ENCODE data around the gene SLC10A6. TPM values are rescaled to one million over a fixed set of nuclear protein-coding genes. Genes with fewer than 3 reads are reported as not detected.

SLC10A6 gene
- total and polyA plus RNA-seq, 4 donors, result 0.05 to 0.25 TPM; not detected in 2

DNA sequence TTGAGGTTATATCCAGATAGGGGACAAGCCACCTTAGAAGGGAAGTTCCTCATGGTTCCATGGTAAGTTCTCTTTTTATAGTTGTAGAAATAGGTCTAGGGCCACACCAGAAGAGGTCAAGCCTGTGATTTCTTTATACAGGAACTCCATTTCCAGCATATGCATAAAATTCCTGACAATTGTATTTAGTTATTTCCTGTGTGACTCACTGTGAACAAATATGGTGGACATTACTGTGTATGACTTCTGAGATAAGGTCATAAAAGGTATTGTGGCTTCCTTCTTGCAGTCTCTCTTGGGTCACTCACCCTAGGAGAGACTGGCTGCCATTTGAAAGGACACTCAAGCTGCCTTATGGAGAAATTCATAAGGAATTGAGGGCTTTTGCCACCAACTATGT lies 45.3 kb upstream of the SLC10A6 start:
- Histone ChIP-seq H3K4me1 (ENCODE audit: control insufficient read depth in 4 of 4, insufficient read depth in 4 of 4, low read length in 3 of 4) (peaks cover 0 to 14% (median 9%) of the 10 kb centered on the region in 4 donors), H3K27me3 (ENCODE audit: control insufficient read depth in 4 of 4, insufficient read depth in 4 of 4, low read length in 3 of 4) (no peaks in the 10 kb centered on the region), H3K27ac (ENCODE audit: low read depth in 1 of 2, low read length in 2 of 2) (no peak overlapping the region), H3K36me3 (ENCODE audit: control insufficient read depth in 4 of 4, insufficient read depth in 3 of 4, low read depth in 1 of 4, low read length in 3 of 4) (no peaks in the 10 kb centered on the region), H3K9me3 (ENCODE audit: control insufficient read depth in 4 of 4, low read length in 3 of 4) (no peaks in the 10 kb centered on the region), H3K9ac (ENCODE audit: low read depth in 1 of 2, low read length in 2 of 2) (no peak overlapping the region), H3K4me3 (ENCODE audit: low read depth in 1 of 3, low read length in 3 of 3) (no peak overlapping the region)
- DNase-seq (ENCODE audit: low spot score), result no peak
- TF ChIP-seq EGR1 (IDR thresholded peaks at IDR 0.05; ENCODE audit: low read depth in 2 of 2) (no peak), NR2F2 (IDR thresholded peaks at IDR 0.05) (no peak), HNF4G (IDR thresholded peaks at IDR 0.05) (no peak), SP1 (IDR thresholded peaks at IDR 0.05) (no peak), YY1 (IDR thresholded peaks at IDR 0.05) (no peak), RAD21 (IDR thresholded peaks at IDR 0.05) (no peak), JUND (IDR thresholded peaks at IDR 0.05) (no peak), RXRA (IDR thresholded peaks at IDR 0.05) (no peak)
- TF ChIP-seq, protein P1, sequence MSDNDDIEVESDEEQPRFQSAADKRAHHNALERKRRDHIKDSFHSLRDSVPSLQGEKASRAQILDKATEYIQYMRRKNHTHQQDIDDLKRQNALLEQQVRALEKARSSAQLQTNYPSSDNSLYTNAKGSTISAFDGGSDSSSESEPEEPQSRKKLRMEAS (IDR thresholded peaks at IDR 0.05), result no peak
- TF ChIP-seq, protein P2, sequence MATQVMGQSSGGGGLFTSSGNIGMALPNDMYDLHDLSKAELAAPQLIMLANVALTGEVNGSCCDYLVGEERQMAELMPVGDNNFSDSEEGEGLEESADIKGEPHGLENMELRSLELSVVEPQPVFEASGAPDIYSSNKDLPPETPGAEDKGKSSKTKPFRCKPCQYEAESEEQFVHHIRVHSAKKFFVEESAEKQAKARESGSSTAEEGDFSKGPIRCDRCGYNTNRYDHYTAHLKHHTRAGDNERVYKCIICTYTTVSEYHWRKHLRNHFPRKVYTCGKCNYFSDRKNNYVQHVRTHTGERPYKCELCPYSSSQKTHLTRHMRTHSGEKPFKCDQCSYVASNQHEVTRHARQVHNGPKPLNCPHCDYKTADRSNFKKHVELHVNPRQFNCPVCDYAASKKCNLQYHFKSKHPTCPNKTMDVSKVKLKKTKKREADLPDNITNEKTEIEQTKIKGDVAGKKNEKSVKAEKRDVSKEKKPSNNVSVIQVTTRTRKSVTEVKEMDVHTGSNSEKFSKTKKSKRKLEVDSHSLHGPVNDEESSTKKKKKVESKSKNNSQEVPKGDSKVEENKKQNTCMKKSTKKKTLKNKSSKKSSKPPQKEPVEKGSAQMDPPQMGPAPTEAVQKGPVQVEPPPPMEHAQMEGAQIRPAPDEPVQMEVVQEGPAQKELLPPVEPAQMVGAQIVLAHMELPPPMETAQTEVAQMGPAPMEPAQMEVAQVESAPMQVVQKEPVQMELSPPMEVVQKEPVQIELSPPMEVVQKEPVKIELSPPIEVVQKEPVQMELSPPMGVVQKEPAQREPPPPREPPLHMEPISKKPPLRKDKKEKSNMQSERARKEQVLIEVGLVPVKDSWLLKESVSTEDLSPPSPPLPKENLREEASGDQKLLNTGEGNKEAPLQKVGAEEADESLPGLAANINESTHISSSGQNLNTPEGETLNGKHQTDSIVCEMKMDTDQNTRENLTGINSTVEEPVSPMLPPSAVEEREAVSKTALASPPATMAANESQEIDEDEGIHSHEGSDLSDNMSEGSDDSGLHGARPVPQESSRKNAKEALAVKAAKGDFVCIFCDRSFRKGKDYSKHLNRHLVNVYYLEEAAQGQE (IDR thresholded peaks at IDR 0.05), result no peak

- Histone ChIP-seq H3K4me3 (ENCODE audit: low read depth in 1 of 3, low read length in 3 of 3) (no peak overlapping the region), H3K9ac (ENCODE audit: low read depth in 1 of 2, low read length in 2 of 2) (no peak overlapping the region), H3K27ac (ENCODE audit: low read depth in 1 of 2, low read length in 2 of 2) (no peak overlapping the region)
Observed at GRCh38 chr4:86893136-86893535, 44.0 kb upstream of the SLC10A6 start.

More at GRCh38 chr4:86893136-86893535, 44.0 kb upstream of the SLC10A6 start:
- TF ChIP-seq, protein P1 (IDR thresholded peaks at IDR 0.05), result no peak
- no peak for TF ChIP-seq RAD21 (IDR thresholded peaks at IDR 0.05)
- TF ChIP-seq, protein P2 (IDR thresholded peaks at IDR 0.05), result no peak
- TF ChIP-seq, protein P3, sequence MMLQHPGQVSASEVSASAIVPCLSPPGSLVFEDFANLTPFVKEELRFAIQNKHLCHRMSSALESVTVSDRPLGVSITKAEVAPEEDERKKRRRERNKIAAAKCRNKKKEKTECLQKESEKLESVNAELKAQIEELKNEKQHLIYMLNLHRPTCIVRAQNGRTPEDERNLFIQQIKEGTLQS (IDR thresholded peaks at IDR 0.05), result no peak
- no peak for TF ChIP-seq SP1 (IDR thresholded peaks at IDR 0.05)
- no peak for TF ChIP-seq RXRA (IDR thresholded peaks at IDR 0.05)
- no peak for TF ChIP-seq TAF1 (conservative IDR thresholded peaks at IDR 0.05)
- no peak for TF ChIP-seq HNF4A (conservative IDR thresholded peaks at IDR 0.05)
- TF ChIP-seq, protein P4, sequence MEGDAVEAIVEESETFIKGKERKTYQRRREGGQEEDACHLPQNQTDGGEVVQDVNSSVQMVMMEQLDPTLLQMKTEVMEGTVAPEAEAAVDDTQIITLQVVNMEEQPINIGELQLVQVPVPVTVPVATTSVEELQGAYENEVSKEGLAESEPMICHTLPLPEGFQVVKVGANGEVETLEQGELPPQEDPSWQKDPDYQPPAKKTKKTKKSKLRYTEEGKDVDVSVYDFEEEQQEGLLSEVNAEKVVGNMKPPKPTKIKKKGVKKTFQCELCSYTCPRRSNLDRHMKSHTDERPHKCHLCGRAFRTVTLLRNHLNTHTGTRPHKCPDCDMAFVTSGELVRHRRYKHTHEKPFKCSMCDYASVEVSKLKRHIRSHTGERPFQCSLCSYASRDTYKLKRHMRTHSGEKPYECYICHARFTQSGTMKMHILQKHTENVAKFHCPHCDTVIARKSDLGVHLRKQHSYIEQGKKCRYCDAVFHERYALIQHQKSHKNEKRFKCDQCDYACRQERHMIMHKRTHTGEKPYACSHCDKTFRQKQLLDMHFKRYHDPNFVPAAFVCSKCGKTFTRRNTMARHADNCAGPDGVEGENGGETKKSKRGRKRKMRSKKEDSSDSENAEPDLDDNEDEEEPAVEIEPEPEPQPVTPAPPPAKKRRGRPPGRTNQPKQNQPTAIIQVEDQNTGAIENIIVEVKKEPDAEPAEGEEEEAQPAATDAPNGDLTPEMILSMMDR (IDR thresholded peaks at IDR 0.05; ENCODE audit: low read depth, low read length, missing input control), result no peak
- no peak for TF ChIP-seq FOXA2 (IDR thresholded peaks at IDR 0.05)
- no peak for TF ChIP-seq ZBTB33 (IDR thresholded peaks at IDR 0.05)
- TF ChIP-seq YY1 (IDR thresholded peaks at IDR 0.05), result no peak
- TF ChIP-seq GABPA (IDR thresholded peaks at IDR 0.05 in 1 of 2, conservative IDR thresholded peaks at IDR 0.05 in 1 of 2), result no peak
- TF ChIP-seq NR2F2 (IDR thresholded peaks at IDR 0.05), result no peak
- no peak for TF ChIP-seq JUND (IDR thresholded peaks at IDR 0.05)
- TF ChIP-seq EGR1 (IDR thresholded peaks at IDR 0.05; ENCODE audit: low read depth in 2 of 2), result no peak
- DNase-seq (ENCODE audit: low spot score), result no peak
- no peaks in the 10 kb centered on the region for H3K36me3 ChIP-seq (ENCODE audit: control insufficient read depth in 4 of 4, insufficient read depth in 3 of 4, low read depth in 1 of 4, low read length in 3 of 4)
- no peaks in the 10 kb centered on the region for H3K27me3 ChIP-seq (ENCODE audit: control insufficient read depth in 4 of 4, insufficient read depth in 4 of 4, low read length in 3 of 4)
- peaks cover 0 to 14% (median 9%) of the 10 kb centered on the region in 4 donors for H3K4me1 ChIP-seq (ENCODE audit: control insufficient read depth in 4 of 4, insufficient read depth in 4 of 4, low read length in 3 of 4)
- 89% methylated on average over 19 of the region's 19 CpGs for WGBS
- no peaks in the 10 kb centered on the region for H3K9me3 ChIP-seq (ENCODE audit: control insufficient read depth in 4 of 4, low read length in 3 of 4)
